HG02981 (cell line): ENCODE measurements around the gene GHDC.
"Not testable (repeated sequence)": the region's sequence is repeated elsewhere in the genome, so short reads cannot be mapped to it uniquely, and the experiment has no call there.

Experiments
- ATAC-seq: cut with Tn5 transposase; IDR thresholded peaks from one replicate; pipeline ENCODE4 v1.9.1; 2021; ENCODE audit warnings: mild to moderate bottlenecking, moderate library complexity; ENCODE audit not compliant: unreplicated experiment

GHDC gene

GRCh38 chr17:42193969-42194899 is at the start of gene GHDC:
TSS of gene GHDC (minus strand) at chr17:42194494. CDS start at chr17:42193581, 913 bp downstream.
- peak; percentile 86 for ATAC-seq

- no peak for ATAC-seq
Observed at GRCh38 chr17:42243493-42243982, 49.2 kb upstream of the GHDC start.

- ATAC-seq, result no peak
Observed at GRCh38 chr17:42241871-42242270, 47.6 kb upstream of the GHDC start.

- not testable (repeated sequence) for ATAC-seq
Observed at GRCh38 chr17:42240863-42241262, 46.6 kb upstream of the GHDC start.

- ATAC-seq, result no peak
Observed at GRCh38 chr17:42240201-42240600, 45.9 kb upstream of the GHDC start.

GRCh38 chr17:42239576-42239975 is 45.3 kb upstream of the GHDC start:
- ATAC-seq, result not testable (repeated sequence)

- no peak for ATAC-seq
Observed at GRCh38 chr17:42236760-42237159, 42.5 kb upstream of the GHDC start.

- ATAC-seq, result no peak
Observed at GRCh38 chr17:42233994-42234393, 39.7 kb upstream of the GHDC start.

GRCh38 chr17:42233156-42233555 is 38.9 kb upstream of the GHDC start:
- ATAC-seq, result no peak

- ATAC-seq, result no peak
Observed at GRCh38 chr17:42230225-42230624, 35.9 kb upstream of the GHDC start.

- ATAC-seq, result no peak
Observed at GRCh38 chr17:42227849-42228700, 33.8 kb upstream of the GHDC start.

GRCh38 chr17:42225646-42226045 is 31.4 kb upstream of the GHDC start:
- ATAC-seq, result no peak

GRCh38 chr17:42224651-42225050 is 30.4 kb upstream of the GHDC start:
- ATAC-seq, result no peak

GRCh38 chr17:42221886-42222745 is 27.8 kb upstream of the GHDC start:
- ATAC-seq, result no peak

GRCh38 chr17:42219280-42219679 is 25.0 kb upstream of the GHDC start:
- not testable (repeated sequence) for ATAC-seq

GRCh38 chr17:42214156-42214555 is 19.9 kb upstream of the GHDC start:
- no peak for ATAC-seq

- ATAC-seq, result no peak
Observed at GRCh38 chr17:42212382-42212781, 18.1 kb upstream of the GHDC start.

GRCh38 chr17:42211921-42212341 is 17.6 kb upstream of the GHDC start:
- not testable (repeated sequence) for ATAC-seq

- ATAC-seq, result no peak
Observed at GRCh38 chr17:42210046-42210445, 15.8 kb upstream of the GHDC start.

- not testable (repeated sequence) for ATAC-seq
Observed at GRCh38 chr17:42206153-42206612, 11.9 kb upstream of the GHDC start.
